Measurements from ENCODE around the gene CEBPG.

- TF ChIP-seq POLR2AphosphoS5 (IDR thresholded peaks at IDR 0.05; ENCODE audit: borderline replicate concordance, low read depth, low read length) = no peak
- no peak for TF ChIP-seq EZH2 (IDR thresholded peaks at IDR 0.05)
Measured at GRCh38 chr19:33324628-33325027, 48.9 kb upstream of the CEBPG start.
